Brain microvascular endothelial cell (primary cell): ENCODE measurements around the gene DLG5.

Experiments
- DNase-seq: peaks from one replicate; pipeline ENCODE4 v3.0.0-alpha.2; 2020
- H3K27ac ChIP-seq: fragments of 250-450 bp; sonication (Bioruptor Pico); 2 replicates; pipeline ENCODE4 v1.5.1; 2020; ENCODE audit warnings: mild to moderate bottlenecking, moderate library complexity
- H3K27me3 ChIP-seq: fragments of 250-450 bp; sonication (Bioruptor Pico); replicated peaks from 2 replicates; pipeline ENCODE4 v1.5.1; 2020; ENCODE audit warnings: mild to moderate bottlenecking
- H3K36me3 ChIP-seq: fragments of 250-450 bp; sonication (Bioruptor Pico); replicated peaks from 2 replicates; pipeline ENCODE4 v1.5.1; 2020; ENCODE audit warnings: mild to moderate bottlenecking
- H3K4me3 ChIP-seq: 2 replicates; pipeline ENCODE4 v1.5.1; 2011; ENCODE audit warnings: low read depth, mild to moderate bottlenecking, control low read depth, low read length, moderate library complexity
- in situ Hi-C: cut with HindIII; loops from 2 replicates; pipeline ENCODE4 v1.10.0; 2017; ENCODE audit warnings: low sequenced_read_pairs, low pct_ligation_motif_present
- TF ChIP-seq, protein P1 (sequence below): IDR thresholded peaks from 2 replicates; pipeline ENCODE4 v1.5.1; 2011; ENCODE audit warnings: low read depth, mild to moderate bottlenecking, moderate library complexity, low read length, control low read depth, inconsistent platforms; ENCODE audit errors: missing control alignments

Gene DLG5

DNA sequence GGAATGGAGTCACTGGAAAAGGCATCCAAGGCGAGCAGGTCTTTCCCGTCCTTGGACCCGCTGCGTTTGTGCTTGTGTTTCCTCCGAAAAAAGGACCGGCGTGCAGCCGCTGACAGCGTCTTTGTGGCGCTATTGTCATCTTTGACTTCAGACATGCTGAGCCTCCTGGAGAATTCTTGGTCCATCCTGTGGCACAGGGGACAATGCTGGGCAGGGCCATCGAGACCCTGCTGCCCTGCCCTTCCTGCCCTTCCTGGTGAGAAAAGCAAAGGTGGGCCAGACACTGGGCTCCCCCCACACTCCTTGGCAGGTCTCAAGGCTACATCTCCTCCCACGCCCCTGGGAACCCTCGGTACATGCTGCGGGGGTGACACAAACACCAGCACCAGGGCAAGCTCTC is 120.9 kb downstream of the DLG5 start:
- DNase-seq = no peak
- in situ Hi-C loops = no loop called here
- peaks cover 37% of the 10 kb centered on the region for H3K36me3 ChIP-seq
- no peaks in the 10 kb centered on the region for H3K27me3 ChIP-seq
- H3K4me3 ChIP-seq = no peak overlapping the region
- TF ChIP-seq, protein P1, sequence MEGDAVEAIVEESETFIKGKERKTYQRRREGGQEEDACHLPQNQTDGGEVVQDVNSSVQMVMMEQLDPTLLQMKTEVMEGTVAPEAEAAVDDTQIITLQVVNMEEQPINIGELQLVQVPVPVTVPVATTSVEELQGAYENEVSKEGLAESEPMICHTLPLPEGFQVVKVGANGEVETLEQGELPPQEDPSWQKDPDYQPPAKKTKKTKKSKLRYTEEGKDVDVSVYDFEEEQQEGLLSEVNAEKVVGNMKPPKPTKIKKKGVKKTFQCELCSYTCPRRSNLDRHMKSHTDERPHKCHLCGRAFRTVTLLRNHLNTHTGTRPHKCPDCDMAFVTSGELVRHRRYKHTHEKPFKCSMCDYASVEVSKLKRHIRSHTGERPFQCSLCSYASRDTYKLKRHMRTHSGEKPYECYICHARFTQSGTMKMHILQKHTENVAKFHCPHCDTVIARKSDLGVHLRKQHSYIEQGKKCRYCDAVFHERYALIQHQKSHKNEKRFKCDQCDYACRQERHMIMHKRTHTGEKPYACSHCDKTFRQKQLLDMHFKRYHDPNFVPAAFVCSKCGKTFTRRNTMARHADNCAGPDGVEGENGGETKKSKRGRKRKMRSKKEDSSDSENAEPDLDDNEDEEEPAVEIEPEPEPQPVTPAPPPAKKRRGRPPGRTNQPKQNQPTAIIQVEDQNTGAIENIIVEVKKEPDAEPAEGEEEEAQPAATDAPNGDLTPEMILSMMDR = no peak
- H3K27ac ChIP-seq = no peak overlapping the region

DNA sequence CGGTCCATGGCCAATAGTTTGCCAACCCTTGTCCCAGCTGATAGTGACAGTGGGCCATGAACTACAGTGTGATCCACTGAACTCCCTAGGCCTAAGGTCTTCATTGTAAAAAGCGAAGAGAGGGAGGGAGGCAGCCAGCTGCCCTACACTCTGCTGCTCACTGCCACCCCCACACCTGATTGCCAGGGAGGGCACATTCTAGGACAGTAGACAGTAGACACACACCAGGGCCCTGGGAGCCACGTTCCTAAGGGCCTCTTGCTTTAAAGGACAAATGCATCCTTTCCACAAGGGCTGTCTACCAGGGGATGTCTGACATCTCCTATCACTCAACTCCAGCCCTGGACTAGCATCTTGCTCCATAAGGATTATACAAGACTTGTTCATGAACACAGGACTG is 122.2 kb downstream of the DLG5 start:
- Histone ChIP-seq H3K36me3 (peaks cover 42% of the 10 kb centered on the region), H3K27ac (no peak overlapping the region), H3K27me3 (no peaks in the 10 kb centered on the region), H3K4me3 (no peak overlapping the region)
- in situ Hi-C loops = no loop called here
- TF ChIP-seq, protein P1 = no peak
- DNase-seq = no peak

DNA sequence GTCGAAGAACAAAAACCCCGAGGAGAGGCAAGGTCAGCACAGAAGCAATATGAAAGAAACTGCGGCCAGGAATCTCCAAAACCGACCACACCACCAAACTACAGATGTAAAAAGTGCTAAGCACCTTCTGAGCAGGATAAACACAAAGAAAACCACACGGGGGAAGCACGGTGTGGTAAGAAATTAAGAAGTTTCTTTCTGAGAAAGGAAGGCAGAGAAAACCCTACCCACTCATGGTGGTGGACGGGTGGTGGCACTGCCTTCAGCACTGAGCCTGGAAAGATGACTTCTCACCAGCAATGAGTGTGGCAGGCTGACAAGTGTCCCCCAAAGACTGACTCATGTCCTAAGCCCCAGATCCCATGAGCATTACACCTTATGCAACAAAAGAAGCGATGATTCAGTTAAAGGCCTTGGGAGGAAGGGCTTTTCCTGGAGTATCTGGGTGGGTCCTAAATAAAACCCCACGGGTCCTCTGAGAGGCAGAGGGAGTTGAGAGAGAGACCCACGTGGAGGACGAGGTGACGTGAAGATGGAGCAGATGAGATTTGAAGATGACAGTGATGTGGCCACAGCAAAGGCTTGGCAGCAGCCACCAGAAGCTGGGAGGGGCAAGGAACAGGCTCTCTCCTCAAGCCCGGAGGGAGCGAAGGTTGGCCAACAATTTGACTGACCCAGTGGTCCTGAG is 124.9 kb downstream of the DLG5 start:
- no peak overlapping the region for H3K4me3 ChIP-seq
- in situ Hi-C loops = no loop called here
- TF ChIP-seq, protein P1 = no peak
- DNase-seq = peak; percentile 10
- peaks cover 27% of the 10 kb centered on the region for H3K36me3 ChIP-seq
- no peak overlapping the region for H3K27ac ChIP-seq
- H3K27me3 ChIP-seq = no peaks in the 10 kb centered on the region

DNA sequence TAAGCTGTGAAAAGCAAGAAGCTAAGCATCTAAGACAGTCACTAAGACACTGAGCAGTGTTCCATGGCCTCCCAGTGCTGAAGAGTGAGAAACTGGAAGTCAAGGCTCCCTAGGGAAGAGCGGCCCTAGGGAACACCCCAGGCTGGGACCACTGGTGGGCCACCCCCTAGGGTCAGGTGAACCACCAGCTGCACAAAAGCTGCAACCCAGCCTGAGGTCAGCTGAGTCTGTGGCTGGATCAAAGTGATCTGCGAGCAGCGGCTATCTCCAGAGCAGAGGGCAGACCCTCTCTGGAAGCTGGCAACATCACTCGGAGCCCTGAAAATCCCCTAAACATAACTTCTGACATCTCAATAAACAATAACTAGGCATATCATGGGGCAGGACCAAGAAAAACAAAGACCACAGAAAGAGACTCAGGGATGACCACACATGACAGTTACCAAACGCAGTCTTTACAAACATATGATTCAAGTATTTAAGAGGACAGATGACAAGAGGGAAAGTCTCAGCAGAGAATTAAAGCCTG is 125.8 kb downstream of the DLG5 start:
- H3K36me3 ChIP-seq = peaks cover 32% of the 10 kb centered on the region
- no peak overlapping the region for H3K27ac ChIP-seq
- H3K4me3 ChIP-seq = no peak overlapping the region
- no peaks in the 10 kb centered on the region for H3K27me3 ChIP-seq
- in situ Hi-C loops = no loop called here
- TF ChIP-seq, protein P1 = no peak
- no peak for DNase-seq

DNA sequence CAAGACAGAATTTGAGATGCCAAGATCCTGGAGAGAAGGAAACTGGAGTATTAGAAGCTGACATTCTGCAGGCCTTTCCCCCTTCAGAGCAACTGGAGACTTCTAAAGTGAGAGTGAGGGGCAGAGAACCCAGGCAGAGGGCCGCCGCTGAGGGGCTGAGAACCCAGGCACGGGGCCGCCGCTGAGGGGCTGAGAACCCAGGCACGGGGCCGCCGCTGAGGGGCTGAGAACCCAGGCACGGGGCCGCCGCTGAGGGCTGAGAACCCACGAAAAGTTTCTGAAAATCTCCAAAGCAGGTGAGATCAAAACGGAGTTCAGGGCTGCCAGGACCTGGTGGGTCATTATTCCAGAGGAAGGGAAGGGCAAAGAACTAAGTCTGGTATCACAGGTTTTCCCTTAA is 126.2 kb downstream of the DLG5 start:
- in situ Hi-C loops = no loop called here
- TF ChIP-seq, protein P1 = no peak

DNA sequence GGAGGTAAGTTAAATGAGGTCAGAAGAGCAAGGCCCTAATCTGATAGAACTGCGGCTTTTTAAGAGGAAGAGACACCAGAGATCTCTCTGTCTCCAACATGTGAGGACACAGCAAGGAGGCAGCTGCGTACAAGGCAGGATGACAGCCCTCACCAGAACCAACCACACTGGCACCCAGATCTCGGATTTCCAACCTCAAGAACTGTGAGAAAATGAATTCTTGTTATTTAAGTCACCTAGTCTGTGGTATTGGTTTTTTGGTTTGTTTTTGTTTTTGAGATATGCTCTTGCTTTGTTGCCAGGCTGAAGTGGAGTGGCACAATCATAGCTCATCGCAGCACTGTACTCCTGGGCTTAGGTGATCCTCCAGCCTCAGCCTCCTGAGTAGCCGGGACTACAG is 127.2 kb downstream of the DLG5 start:
- in situ Hi-C loops = no loop called here
- TF ChIP-seq, protein P1 = no peak
- peaks cover 25% of the 10 kb centered on the region for H3K36me3 ChIP-seq

More for the DNA sequence above, 126.2 kb downstream of the DLG5 start:
- DNase-seq = no peak
- H3K27me3 ChIP-seq = no peaks in the 10 kb centered on the region
- H3K27ac ChIP-seq = no peak overlapping the region
- H3K36me3 ChIP-seq = peaks cover 34% of the 10 kb centered on the region
- no peak overlapping the region for H3K4me3 ChIP-seq

More for the DNA sequence above, 127.2 kb downstream of the DLG5 start:
- no peak overlapping the region for H3K4me3 ChIP-seq
- no peaks in the 10 kb centered on the region for H3K27me3 ChIP-seq
- no peak overlapping the region for H3K27ac ChIP-seq
- no peak for DNase-seq
